HG03354 (cell line): Measurements from ENCODE around the gene OPRL1.

Source experiments
- ATAC-seq: cut with Tn5 transposase; IDR thresholded peaks from one replicate; pipeline ENCODE4 v1.9.1; 2021; ENCODE audit warnings: mild to moderate bottlenecking; ENCODE audit not compliant: unreplicated experiment, poor library complexity, severe bottlenecking

Gene OPRL1

DNA sequence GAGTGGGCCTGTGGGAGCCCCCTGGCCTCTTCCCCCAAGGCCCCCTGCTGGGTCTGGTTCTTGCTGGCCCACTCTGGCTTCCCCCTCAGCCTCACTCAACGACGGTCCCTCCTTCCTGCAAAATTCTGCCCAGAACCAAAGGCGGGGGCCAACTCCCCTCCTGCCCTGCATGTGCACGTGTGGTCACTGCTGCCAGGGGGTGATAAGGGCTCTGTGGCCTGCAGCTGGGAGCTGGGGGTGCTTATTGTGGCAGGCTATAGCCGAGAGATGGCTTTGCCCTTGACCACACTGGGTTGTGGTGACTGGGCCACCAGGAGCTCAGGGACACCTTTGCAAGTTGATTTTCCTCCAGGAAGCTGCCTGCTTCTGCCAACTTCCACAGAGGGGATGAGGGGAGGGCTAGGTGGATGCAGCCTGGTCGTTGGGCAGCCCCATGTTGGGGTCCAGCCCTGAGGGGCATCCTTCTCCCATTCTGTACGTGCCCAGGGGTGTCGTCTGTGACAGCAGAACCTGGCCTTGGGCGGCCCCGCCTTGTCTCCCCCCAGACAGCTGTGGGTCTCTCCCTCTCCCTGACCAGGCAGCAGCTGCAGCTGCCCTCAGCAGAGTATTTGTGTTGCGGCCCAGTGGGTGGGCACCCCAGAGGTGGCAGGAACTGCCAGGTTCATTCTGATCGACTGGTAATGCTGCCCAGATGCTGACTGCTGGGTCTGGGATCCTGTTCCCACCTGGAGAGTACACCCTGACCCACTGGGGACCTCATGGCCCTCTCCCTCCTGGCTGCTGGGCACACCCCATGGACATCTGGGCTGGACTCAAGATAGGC, 11.3 kb upstream of the OPRL1 start:
- no peak for ATAC-seq

DNA sequence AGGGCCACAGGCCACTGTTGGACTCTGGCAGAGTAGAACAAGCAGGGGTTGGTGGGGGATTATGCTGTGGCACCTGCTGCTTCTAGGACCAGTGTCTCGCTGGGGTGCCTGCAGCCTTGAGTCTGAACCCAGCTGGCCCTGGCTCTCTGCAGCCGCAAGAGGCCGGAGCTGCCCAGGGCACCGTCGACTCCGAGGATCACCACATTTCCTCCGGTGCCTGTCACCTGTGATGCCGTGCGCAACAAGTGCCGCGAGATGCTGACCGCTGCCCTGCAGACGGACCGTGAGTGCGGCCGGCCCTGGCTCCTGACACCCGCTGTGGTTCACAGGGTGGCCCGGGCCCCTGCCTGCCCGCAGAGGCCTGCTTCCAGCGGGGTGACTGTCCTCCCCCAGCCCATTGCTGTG, 10.7 kb upstream of the OPRL1 start:
- ATAC-seq = no peak

DNA sequence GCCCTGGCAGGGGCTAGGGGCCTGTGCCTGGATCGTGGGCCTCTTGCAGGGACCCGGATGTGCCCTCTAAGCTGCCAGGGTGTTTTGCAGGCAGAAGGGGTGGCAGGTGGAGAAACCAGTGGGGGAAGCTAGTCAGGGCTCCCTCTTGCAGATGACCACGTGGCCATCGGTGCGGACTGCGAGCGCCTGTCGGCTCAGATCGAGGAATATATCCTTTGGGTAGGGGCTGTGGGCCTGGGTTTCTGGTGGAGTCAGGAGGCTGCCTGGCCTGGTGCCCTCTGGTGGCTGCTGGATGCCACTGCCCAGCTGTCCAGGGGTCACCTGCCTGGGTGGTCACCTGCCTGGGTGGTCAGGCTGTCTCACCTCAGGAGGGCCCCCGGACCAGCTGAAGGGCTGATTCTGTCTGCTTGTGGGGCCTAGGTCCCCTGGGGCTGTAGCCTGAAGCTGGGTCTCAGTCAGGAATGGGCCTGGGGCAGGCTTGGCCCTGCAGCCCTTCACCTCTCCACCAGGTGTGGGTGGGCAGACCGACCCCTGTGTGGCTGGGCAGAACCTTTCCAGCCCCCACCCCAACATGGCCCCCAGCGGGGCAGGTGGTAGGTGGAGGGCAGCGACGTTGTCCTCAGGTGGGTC, 10.2 kb upstream of the OPRL1 start:
- no peak for ATAC-seq

DNA sequence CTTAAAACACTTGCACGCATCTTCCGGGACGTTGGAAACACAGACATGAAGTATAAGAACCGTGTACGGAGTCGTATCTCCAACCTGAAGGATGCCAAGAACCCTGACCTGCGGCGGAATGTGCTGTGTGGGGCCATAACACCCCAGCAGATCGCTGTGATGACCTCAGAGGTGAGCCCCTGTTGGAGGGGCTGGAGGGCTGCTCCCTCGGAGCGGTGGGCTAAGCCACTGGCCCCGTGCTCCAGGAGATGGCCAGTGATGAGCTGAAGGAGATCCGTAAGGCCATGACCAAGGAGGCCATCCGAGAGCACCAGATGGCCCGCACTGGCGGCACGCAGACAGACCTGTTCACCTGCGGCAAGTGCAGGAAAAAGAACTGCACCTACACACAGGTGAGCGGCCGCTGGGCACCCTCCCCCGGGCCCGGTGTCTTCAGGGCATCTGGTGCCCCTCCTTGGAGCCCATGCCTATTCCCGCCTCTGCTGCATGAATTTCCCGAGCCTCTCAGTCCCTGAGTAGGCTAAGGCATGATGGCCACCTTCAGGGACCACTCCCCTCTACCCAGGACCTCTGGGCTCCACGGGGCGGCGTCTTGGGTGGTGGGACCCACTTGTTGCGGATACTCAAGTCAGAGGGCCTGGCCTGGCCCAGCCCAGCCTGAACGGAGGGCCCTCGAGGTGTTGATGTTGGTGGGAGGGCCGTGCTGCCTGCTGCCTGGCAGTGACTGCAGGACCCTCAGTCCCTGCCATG, 9.5 kb upstream of the OPRL1 start:
- ATAC-seq = no peak

DNA sequence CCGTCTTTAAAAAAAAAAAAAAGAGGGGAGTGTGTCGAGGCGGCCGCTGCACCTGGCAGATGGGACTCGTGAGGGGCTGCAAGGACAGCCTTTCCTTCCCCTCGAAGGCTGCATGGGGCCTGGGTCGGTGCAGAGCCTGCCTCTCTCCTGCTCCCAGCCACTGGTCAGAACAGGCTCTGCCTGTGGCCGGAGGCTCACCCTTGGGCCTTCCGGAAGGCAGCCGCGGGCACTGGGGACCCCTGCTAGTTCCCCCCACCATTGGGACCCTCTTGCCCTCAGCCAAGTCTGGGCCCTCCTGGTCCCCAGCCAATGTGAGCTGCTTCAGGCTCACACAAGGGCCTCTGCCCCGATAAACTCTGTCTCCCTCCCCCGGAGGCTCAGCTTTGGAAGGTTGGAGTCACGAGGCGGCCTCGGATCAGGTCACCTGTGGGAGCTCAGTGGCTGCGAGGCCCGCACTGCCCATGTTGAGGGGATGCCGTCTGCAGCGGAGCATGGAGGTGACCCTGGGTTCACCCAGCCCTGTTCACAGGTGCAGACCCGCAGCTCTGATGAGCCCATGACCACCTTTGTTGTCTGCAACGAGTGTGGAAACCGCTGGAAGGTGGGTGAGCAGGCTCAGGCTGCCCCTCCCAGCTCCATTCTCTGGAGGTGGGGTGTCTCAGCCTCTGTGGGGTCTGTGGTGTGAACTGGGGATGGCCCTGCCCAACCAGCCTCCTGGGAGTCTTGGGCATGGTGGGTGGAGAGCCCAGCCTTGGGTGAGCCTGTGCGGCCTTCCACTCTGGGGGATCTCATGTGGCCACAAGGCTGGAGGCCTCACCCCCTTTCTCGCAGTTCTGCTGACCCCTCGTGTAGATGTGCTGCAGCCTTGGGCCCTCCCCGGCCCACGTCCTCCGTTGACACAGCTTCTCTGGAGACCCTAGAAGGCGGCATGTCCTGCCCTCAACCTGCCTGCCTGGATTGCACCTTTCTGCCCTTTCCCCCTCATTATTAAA, 8.2 kb upstream of the OPRL1 start:
- ATAC-seq = no peak

DNA sequence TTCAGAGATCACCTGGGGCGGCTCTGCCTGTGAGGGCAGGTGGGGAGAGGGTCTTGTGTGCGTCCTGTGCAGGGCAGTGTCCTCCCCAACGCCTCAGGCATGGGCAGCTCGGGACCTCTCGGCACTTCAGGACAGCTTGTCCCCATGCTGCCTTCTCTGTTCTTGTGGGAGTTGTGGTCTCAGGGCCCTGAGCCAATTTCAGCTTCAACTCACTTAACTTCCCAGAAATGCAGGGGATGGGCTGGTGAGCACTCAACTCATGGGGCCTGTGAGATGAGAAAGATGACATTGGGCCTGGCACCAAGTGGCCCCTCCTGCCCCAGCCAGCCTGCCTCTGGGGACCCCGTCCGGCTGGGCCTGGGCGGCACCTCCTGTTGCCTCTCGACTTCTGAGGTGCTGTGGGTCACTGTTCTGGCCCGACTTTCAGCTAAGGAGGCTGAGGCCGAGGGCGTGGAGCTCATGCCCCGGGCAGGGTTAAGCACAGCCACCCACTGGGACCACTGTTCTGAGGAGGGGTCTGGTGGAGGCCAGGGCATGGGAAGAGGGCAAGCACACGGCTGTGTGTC, 7.3 kb upstream of the OPRL1 start:
- no peak for ATAC-seq

DNA sequence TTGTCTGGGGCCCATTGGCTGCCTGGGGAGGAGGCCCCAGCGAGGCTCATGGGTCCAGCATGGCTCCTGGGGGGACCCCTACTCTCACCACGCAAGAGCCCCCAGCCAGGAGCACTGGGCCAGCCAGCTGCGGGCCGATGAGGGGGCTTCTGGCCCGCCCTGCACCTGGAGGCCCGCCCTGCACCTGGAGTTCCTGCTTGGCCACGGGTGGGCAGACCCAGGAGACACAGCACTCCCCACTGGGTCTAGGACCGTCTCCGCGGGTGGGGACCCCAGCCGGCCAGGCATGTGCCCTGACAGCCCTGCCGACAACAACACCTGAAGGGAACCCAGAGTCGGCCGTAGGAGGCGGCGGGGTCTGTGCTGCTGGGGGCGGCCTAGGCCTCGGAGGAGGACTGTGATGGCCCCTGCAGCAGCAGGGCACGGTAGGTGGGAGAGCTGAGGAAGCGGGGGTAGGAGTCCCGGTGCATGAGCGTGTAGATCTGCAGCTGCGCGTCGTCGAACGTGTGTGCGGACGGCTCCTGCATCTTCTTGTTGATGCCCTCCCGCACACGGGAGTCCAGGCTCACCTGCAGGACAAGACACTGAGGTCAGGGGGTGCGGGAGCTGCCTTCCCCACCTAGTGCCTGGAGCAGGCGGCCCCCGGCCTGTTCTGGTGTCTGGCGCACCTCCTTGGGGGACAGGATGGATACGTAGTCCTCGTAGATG, 6.3 kb upstream of the OPRL1 start:
- ATAC-seq = no peak

DNA sequence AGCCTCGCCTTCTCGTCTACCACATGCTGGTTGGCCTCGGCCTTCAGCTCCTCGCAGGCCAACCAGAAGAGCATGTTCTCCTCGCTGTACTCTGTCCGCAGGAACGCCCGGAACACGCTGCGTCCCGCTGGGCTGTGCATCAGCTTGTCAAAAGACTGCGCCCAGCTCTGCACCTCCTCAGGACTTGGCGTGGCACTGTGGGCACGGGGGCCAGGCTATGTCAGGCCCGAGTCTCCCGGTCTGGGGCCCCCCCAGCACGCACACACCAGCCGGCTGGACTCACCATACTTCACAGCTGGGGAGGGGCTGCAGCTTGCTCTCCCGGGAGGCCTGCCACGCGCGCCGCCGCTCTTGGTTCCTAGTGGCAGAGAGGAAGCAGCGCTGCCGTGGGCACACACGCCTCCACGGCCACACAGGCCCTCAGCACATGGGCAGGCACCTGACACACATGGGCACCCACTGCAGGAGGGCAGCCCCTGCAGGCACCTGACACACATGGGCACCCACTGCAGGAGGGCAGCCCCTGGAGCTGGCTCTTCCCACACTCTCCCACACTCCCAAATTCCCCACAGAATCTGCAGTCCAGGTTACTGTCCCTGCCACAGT, 5.6 kb upstream of the OPRL1 start:
- no peak for ATAC-seq

DNA sequence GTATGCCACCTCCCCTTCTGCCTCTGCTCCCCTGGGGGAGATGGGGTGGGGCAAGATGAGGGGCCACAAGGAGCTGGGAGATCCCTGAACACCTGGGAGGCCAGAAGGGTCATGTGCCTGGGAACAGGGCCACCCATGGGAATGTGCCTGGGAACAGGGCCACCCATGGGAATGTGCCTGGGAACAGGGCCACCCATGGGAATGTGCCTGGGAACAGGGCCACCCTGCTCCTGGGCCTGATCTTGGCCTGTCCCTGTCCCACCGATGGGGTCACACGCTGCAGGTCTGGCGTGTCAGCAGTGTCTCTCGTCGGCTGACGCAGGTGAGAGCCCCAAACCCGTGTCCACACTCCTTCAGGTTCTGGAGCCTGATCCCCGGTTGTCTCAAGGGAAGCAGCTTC, 4.9 kb upstream of the OPRL1 start:
- ATAC-seq = no peak

DNA sequence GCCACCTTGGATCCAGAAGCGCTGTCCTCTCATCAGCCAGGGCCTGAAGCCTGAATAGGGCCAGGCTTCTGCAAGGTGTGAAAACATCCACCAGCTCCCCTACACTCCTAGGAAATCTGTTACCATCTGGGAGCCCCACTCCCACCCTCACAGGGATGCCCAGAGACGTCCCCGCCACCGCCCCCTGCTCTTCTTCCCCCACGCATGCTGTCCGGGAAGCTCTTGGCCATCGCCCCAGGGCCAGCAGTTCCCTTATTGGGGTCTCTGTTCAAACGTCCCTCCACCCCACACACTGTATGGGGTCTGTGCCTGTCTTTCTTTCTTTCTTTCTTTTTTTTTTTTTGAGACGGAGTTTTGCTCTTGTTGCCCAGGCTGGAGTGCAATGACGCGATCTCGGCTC, 4.3 kb upstream of the OPRL1 start:
- no peak for ATAC-seq

DNA sequence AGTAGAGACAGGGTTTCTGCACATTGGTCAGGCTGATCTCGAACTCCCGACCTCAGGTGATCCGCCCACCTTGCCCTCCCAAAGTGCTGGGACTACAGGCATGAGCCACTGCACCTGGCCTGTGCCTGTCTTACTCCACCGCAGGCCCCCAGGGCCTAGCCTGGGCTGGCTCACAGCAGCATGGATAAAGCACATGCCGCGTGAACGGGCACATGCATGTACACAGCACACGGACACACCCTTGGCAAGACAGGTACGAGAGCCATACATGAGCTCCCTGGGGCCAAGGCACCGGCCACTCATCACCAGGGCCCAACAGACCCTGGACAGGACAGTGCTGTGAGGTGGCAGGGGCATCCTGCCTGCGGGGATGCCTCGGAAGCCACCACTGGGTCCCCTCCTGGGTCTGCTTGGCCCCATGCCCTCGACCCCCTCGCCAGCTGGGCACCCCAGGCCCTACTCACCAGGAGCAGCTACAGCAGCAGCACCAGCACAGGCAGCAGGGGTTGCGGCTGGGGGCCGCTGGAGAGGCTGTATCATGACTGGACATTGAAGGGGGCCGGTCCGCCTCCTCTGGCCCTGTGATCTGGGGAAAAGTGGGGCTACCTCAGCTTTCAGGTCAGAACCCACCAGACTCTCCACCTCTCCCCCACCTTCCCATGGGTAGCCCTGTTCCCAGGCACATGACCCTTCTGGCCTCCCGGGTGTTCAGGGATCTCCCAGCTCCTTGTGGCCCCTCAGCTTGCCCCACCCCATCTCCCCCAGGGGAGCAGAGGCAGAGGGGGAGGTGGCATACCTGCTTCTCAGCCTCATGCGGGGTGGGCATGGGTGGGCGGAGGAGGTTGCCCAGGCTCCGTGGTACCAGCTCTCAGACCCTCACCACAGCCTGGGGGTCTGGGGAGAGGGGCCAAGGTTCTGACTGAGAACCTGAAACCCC, 3.6 kb upstream of the OPRL1 start:
- ATAC-seq = no peak

DNA sequence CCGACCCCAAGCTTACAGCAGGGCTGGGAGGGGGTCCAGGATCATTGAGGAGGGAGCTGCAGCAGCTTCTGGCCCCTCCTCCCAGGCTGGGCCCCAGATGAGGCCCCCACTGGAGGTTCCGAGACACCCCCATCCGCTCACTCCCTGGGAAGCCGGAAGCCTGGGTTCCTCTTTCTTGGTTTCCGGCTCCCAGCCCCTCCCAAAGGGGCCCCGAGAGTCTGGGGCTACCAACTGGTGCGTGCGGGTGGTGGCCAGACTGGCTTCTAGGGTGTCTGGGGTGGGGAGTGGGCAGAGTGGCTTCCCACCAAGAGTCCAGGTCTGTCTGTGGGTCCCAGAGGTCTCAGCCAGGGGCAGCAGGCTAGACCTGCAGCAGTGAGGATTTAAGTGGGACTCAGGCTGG, 2.8 kb upstream of the OPRL1 start:
- ATAC-seq = no peak

DNA sequence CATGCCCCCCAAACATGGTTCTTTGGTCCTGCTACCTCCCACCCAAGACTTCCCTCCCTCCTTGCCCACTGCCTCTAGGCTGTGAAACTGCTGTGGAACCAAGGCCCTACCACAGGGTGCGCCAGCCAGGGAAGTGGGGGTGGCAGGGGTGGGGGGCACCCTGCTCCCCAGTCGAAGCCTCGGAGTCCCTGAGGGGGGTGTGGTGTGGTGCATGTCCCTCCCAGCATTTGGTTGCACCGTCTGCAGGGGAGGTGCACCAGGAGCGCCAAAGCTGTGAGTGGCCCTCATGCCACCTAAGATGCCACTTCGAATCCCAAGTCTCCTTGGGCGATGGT, 2.4 kb upstream of the OPRL1 start:
- ATAC-seq = no peak

DNA sequence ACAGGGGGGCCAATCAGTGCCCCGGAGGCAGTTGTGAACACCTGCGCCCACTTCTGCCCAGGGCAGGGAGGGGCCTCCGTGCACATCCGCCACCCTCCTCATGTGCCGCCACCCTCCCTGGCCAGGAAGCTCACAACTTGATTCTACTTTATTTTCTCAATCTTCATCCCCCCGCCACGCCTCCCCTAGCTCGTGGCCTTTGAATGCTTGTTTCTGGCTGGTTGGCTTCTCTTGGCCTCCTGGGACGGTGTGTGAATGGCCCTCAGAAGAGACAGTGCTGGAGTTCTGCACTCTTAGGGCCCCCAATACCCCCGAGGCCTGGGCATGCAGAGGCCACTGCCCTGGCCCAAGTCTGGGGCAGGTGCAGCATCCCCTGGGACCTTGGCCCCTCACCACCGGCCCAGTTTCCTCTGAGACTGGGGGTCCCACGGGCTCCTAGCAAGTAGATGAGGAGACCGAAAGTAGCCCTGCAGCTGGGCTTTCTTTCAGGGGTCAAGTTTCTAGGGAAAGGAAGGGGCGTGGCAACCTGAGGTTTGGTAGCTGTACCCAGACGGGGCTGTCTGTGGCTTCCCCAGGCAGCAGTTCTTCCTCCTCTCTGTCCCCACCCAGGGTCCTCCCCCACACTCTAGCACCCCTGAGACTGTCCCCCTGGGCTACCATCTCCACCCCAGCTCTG, 1.9 kb upstream of the OPRL1 start:
- ATAC-seq = peak; percentile 36

DNA sequence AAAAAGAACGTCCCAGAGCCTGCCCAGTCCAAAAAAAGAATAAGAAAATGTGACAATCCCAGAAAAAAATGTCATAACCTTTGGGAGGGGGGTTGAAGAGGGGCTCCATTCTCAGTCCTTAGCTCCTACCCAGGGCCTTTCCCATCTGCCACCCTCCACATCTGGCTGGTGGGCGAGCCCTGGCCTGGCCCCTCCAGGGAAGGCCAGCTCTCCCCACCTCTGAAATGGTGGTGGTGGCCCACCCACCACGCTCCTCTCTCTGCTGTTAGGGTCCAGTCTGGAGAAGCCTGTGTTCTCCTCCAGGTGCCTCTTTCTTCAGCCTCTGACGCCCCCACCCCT, 979 bp upstream of the OPRL1 start:
- ATAC-seq = no peak

DNA sequence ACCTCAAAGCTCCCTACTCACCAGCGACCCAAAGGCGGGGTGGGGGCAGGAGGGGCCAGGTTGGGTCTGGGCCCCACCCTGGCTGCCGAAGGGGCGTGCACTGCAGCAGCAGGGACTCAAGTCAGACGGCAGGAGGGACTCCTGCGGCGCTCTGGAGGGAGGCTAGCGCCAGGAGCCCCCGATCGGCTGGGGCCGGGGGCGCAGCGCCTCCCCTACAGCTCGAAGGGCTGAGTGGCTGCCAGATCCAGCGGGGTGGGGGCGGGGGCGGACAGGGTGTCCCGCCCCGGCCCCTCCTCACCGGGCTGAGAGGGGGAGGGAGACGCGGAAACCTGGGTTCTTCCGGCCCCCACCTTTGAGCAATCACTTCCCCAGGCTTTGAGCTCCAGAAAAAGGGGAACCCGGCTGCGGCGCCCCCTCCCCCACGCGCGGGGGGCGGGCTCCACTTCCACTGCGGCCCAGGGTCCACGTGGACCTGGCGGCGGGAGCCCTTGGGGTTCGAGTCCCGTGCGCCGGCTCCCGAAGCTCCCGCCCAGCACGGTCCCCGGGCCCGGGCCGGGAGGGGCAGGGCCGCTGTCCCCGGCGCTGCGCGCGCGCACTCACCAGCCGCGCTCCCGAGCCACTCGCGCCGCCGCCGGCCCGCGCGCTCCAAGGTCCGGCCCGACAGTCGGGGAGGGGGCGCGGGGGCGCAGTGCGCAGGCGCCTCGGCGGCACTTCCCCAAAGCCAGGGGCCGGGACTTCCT, 439 bp upstream of the OPRL1 start, which contains the start of gene RGS19:
Gene RGS19 (minus strand): TSS at position 246 of the 740 bp plus-strand sequence. CDS start 2,632 bp downstream, outside the sequence.
- ATAC-seq = peak; percentile 39
